GM19468 (cell line): ENCODE measurements around the gene B3GNT8.
"Not testable (repeated sequence)": the region's sequence is repeated elsewhere in the genome, so short reads cannot be mapped to it uniquely, and the experiment has no call there.

Source experiments
- ATAC-seq: cut with Tn5 transposase; IDR thresholded peaks from one replicate; pipeline ENCODE4 v1.9.1; 2021; ENCODE audit warnings: mild to moderate bottlenecking, moderate library complexity, moderate number of reproducible peaks; ENCODE audit not compliant: unreplicated experiment; ENCODE audit errors: extremely low read depth

The B3GNT8 gene

GRCh38 chr19:41437944-41438574 is 10.9 kb upstream of the B3GNT8 start:
- no peak for ATAC-seq

- no peak for ATAC-seq
Observed at GRCh38 chr19:41436674-41436951, 9.4 kb upstream of the B3GNT8 start.

DNA sequence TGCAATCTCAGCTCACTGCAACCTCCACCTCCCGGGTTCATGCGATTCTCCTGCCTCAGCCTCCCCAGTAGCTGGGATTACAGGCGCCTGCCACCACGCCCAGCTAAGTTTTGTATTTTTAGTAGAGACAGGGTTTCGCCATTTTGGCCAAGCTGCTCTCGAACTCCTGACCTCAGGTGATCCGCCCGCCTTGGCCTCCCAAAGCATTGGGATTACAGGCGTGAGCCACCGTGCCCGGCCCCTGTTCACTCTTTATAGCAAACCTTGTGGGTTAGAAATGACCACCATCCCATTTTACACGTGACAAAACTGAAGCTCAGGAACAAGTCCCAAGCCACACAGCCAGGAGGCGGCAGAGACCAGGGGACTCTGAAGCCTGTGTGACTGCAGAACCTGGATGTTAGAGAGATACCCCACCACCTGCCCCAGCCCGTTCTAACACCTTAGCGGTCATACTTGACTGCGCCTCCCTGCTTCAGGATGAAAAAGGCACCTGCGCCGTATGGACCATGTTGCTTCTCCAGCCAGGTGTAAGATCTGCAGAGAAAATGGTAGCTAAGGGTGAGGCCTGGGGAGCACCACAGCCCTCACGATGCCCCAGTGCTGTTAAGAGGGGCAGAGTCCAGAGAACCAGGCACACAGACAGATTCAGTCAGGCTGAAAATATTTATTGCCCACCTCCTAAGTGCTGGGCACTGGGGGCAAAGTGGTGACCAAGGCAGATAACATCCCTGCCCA is 8.9 kb upstream of the B3GNT8 start:
- no peak for ATAC-seq

DNA sequence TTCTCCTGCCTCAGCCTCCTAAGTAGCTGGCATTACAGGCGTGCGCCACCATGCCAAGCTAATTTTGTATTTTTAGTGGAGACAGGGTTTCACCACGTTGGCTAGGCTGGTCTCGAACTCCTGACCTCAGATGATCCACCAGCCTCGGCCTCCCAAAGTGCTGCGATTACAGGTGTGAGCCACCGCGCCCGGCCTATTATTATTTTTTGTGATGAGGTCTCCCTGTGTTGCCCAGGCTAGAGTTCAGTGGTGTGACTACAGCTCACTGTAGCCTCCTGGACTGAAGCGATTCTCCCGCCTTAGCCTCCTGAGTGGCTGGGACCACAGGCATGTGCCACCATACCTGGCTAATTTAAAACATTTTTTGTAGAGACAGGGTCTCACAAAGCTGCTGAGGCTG is 8.2 kb upstream of the B3GNT8 start:
- ATAC-seq = not testable (repeated sequence)

GRCh38 chr19:41434450-41434849 is 7.3 kb upstream of the B3GNT8 start:
- ATAC-seq = no peak

- ATAC-seq = no peak
Observed at GRCh38 chr19:41433171-41433570, 6.0 kb upstream of the B3GNT8 start.

DNA sequence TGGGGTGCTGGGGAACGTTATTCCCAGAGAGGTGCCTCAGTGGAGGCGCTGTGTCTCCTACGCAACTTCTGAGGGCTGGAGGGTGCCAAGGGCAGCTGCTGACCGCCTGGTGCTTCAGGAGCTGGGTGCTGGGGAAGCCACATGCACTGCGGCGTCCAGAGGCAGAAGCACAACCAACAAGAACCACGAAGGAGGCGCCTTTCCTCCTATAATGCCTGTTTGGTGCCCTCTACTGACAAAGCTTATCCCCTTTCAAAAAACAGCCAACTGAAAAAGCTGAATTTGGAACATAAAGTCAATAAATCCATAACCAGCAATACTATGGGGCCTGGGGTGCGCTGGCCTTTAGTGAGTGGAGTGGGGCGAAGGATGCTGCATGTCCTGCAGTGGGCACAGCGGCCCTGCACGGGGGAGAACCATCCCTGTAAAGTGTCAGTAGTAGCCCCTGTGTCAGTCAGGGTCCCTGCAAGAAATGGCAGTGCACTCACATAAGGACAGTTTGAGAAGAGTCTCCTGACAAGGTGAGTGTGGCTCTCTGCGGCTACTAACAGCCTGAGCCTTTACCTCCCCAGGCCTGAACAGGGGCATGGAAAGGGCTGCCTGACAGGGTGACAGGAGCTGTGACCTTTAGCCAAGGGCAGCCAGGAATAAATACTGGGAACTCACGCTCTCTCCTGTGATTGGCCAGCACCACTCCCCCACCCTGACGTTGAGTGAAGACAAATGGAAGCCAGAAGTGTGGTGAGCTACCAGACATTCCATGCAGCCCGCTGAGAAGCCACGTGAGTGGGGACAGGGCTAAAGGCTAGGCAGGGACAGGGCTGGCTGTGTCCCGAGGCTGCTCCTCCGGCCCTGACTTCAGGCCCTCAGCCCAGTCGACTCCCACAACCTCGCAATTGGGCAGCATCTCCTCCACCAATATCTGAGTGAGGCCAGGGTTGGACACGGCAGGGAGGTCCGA is 4.5 kb upstream of the B3GNT8 start:
- ATAC-seq = no peak

DNA sequence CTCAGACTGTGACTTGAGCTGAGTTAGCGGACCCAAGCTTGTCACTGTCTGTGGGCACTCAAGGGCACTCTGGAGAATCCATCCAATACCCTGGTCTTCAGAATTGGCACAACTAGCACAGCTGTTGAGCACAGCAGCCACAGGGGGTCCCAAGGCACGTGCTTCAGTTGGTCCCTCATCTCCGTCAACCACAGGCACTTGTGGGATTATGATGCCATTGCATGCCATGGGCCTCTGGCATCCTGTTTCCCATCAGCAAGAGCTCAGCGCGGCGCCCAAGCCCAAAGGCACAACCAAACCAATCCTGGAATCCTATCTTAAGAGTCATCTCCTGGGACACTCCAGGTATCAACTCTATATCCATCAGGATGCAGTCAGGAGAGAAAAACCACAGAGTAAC is 3.7 kb upstream of the B3GNT8 start:
- ATAC-seq = no peak

GRCh38 chr19:41428481-41428859 is 1.3 kb upstream of the B3GNT8 start:
- no peak for ATAC-seq

- ATAC-seq = no peak
Observed at GRCh38 chr19:41427647-41428480, 690 bp upstream of the B3GNT8 start.

DNA sequence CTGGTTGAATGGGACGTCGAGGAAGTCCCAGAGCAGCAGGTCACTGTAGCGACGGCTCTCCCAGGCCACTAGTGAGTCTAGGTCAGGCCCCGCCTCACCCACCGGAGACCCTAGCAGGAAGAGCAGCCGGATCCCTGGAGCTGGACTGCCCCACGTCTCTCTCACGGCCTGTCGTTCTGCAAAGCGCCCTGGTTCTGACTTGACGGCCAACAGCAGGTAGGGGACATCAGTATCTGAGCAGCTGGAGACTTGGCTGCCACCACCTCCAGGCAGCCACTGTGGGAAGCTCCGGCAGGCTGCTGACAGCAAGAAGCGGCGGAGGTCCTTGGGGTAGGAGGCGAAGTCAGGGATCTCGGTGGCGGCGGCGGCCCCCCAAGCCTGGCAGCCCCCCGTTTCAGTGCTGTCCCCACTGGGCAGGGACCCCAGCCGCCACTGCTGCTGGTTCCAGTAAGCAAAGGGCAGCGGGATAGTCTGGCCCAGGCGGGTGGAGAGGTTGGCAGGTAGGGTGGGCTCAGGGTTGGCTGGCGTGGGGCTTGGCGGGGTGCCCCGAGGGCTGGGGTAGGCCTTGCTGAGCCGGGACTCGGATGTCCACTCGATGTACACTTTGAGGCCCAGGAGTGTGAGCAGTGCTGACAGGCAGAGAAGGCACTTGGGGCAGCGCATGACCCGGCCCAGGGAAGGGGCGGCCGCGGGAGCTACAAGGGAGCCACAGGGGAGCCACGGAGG is 895 bp downstream of the B3GNT8 start:
- no peak for ATAC-seq

GRCh38 chr19:41425174-41426115 is 1.7 kb downstream of the B3GNT8 start:
- no peak for ATAC-seq

GRCh38 chr19:41424335-41425173 is 2.6 kb downstream of the B3GNT8 start:
- ATAC-seq = no peak

DNA sequence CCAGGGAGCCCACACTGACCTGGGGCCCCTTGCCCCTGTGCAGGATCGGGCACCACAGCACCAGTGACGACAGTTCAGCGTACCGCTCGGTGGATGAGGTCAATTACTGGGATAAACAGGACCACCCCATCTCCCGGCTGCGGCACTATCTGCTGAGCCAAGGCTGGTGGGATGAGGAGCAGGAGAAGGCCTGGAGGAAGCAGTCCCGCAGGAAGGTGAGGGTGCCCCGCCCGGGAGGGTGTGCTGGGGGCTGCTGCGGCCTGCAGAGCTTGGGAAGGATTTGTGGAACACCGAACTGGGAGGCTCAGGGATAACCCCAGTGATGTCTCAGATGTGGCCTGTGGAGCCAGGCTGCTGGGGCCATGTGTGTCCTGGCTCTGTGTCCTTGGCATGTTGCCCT is 4.2 kb downstream of the B3GNT8 start:
- no peak for ATAC-seq

GRCh38 chr19:41422456-41422855 is 4.7 kb downstream of the B3GNT8 start:
- ATAC-seq = no peak

DNA sequence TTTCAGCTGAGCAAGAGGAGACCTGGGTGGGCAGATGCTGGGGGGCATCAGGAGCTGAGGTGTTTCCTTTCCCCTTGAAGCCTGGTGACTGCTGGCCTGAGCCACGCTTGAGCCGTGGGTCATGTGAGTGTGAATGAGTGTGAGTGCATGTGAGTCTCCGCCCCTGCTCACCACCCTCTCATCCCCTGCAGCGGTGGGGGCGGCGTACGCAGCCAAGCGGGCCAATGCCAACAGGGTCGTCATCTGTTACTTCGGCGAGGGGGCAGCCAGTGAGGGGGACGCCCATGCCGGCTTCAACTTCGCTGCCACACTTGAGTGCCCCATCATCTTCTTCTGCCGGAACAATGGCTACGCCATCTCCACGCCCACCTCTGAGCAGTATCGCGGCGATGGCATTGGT is 5.2 kb downstream of the B3GNT8 start:
- ATAC-seq = no peak

GRCh38 chr19:41421314-41421713 is 5.9 kb downstream of the B3GNT8 start:
- no peak for ATAC-seq
